Measurements from ENCODE around the gene PCBP3.

The PCBP3 gene

GRCh38 chr21:45632160-45632559 lies 11.4 kb upstream of the PCBP3 start:
- no peak for DNase-seq
- intact Hi-C loops (cut with DNase I): no loop called here

GRCh38 chr21:45632637-45633251 lies 10.8 kb upstream of the PCBP3 start:
- intact Hi-C loops (cut with DNase I): no loop called here
- DNase-seq: peak in 1 of 10 donors; percentile 44

- DNase-seq: peak in 1 of 10 donors; percentile 78
- intact Hi-C loops (cut with DNase I): no loop called here
These were observed 8.9 kb upstream of the PCBP3 start for GRCh38 chr21:45634511-45635183.

- DNase-seq: no peak
- intact Hi-C loops (cut with DNase I): no loop called here
These were observed 8.0 kb upstream of the PCBP3 start for GRCh38 chr21:45635271-45636151.

GRCh38 chr21:45636459-45636858 lies 7.1 kb upstream of the PCBP3 start:
- no peak for DNase-seq
- intact Hi-C loops (cut with DNase I): no loop called here

- DNase-seq: peak in 1 of 10 donors; percentile 72
These were observed 6.4 kb upstream of the PCBP3 start for GRCh38 chr21:45636951-45637646.

GRCh38 chr21:45637883-45638282 lies 5.6 kb upstream of the PCBP3 start:
- intact Hi-C loops (cut with DNase I): no loop called here
- peak in 1 of 10 donors; percentile 72 for DNase-seq

More at GRCh38 chr21:45636951-45637646, 6.4 kb upstream of the PCBP3 start:
- intact Hi-C loops (cut with DNase I): no loop called here

- DNase-seq: no peak
- intact Hi-C loops (cut with DNase I): no loop called here
These were observed 4.8 kb upstream of the PCBP3 start for GRCh38 chr21:45638707-45639106.

- DNase-seq: no peak
- intact Hi-C loops (cut with DNase I): no loop called here
These were observed 4.1 kb upstream of the PCBP3 start for GRCh38 chr21:45639206-45640000.

- intact Hi-C loops (cut with DNase I): no loop called here
- peak in 2 of 10 donors; percentile 77 to 81 for DNase-seq
These were observed 3.3 kb upstream of the PCBP3 start for GRCh38 chr21:45640001-45640887.

- intact Hi-C loops (cut with DNase I): no loop called here
- DNase-seq: peak in 2 of 10 donors; percentile 43 to 79
These were observed 2.5 kb upstream of the PCBP3 start for GRCh38 chr21:45640888-45641479.

GRCh38 chr21:45641480-45642035 lies 2.0 kb upstream of the PCBP3 start:
- intact Hi-C loops (cut with DNase I): no loop called here

GRCh38 chr21:45642122-45642813 lies 1.3 kb upstream of the PCBP3 start:
- DNase-seq: peak in 3 of 10 donors; percentile 35 to 83 (median 57)
- intact Hi-C loops (cut with DNase I): no loop called here

More at GRCh38 chr21:45641480-45642035, 2.0 kb upstream of the PCBP3 start:
- DNase-seq: peak in 2 of 10 donors; percentile 61 to 69

- intact Hi-C loops (cut with DNase I): no loop called here
- DNase-seq: peak in 1 of 10 donors; percentile 68
These were observed 749 bp downstream of the PCBP3 start for GRCh38 chr21:45644041-45644906.

GRCh38 chr21:45651921-45652320 lies 8.4 kb downstream of the PCBP3 start:
- no peak for DNase-seq
- intact Hi-C loops (cut with DNase I): no loop called here

GRCh38 chr21:45655124-45655523 lies 11.6 kb downstream of the PCBP3 start:
- intact Hi-C loops (cut with DNase I): no loop called here
- no peak for DNase-seq

Measured in posterior cingulate gyrus (tissue), 11 donors.